Chondrocyte (in vitro differentiated cells): ENCODE measurements around the gene EXOC2. TPM values are rescaled to one million over a fixed set of nuclear protein-coding genes. Genes with fewer than 3 reads are reported as not detected.
"Not testable (repeated sequence)": the region's sequence is repeated elsewhere in the genome, so short reads cannot be mapped to it uniquely, and the experiment has no call there.

Source experiments
- DNase-seq: peaks from one replicate; pipeline ENCODE4 v3.0.0; 2021; ENCODE audit warnings: mixed read lengths, low spot score
- H3K27ac Mint-ChIP-seq: one replicate; pipeline ENCODE4 v1.8.0; 2021; ENCODE audit warnings: mild to moderate bottlenecking, moderate library complexity, mixed read lengths; ENCODE audit not compliant: unreplicated experiment
- H3K27me3 Mint-ChIP-seq: 2 replicates; pipeline ENCODE4 v1.8.0; 2021; ENCODE audit warnings: low read depth, mixed read lengths
- H3K36me3 Mint-ChIP-seq: 2 replicates; pipeline ENCODE4 v1.8.0; 2021; ENCODE audit warnings: low read depth, mixed read lengths
- H3K4me1 Mint-ChIP-seq: 2 replicates; pipeline ENCODE4 v1.8.0; 2021; ENCODE audit warnings: low read depth, mild to moderate bottlenecking, mixed read lengths
- H3K4me3 Mint-ChIP-seq: one replicate; pipeline ENCODE4 v1.8.0; 2021; ENCODE audit warnings: mild to moderate bottlenecking, moderate library complexity, mixed read lengths; ENCODE audit not compliant: unreplicated experiment
- H3K9me3 Mint-ChIP-seq: 2 replicates; pipeline ENCODE4 v1.8.0; 2021; ENCODE audit warnings: low read depth, mixed read lengths
- total RNA-seq: library from RNA; stranded (reverse); gene quantifications from 3 replicates; pipeline ENCODE4 v1.2.1, GENCODE V29; 2021
- TF ChIP-seq, protein P1 (sequence below): fragments of 200-600 bp; sonication (generic); IDR thresholded peaks from 2 replicates; pipeline ENCODE4 v1.5.0; 2021; ENCODE audit warnings: antibody characterized with exemption, mild to moderate bottlenecking, moderate library complexity

The EXOC2 gene
- total RNA-seq, 1 donor from 2014 or later = 27.5 TPM

DNA sequence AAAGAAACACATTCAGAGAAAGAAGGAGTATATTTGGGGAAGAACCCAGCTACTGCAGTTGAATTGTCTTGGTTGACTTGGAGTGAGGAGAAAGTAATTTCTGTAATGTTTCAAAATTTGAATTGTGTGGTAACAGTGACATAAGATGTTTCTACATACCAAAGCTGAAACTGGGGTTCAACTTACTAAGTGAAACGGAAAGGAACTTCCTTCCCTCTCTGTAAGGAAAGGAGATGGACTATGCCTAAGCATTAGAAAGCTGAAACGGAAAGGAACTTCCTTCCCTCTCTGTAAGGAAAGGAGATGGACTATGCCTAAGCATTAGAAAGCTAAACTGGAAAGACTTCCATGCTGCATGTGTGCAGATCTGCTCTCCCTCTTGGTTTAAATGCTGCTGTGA, 82.1 kb downstream of the EXOC2 start:
- Mint-ChIP-seq H3K36me3 (peaks cover 28% of the 10 kb centered on the region), H3K4me3 (no peak overlapping the region), H3K9me3 (no peaks in the 10 kb centered on the region), H3K27me3 (no peaks in the 10 kb centered on the region), H3K4me1 (peaks cover 13% of the 10 kb centered on the region), H3K27ac (no peak overlapping the region)
- DNase-seq = no peak
- TF ChIP-seq, protein P1, sequence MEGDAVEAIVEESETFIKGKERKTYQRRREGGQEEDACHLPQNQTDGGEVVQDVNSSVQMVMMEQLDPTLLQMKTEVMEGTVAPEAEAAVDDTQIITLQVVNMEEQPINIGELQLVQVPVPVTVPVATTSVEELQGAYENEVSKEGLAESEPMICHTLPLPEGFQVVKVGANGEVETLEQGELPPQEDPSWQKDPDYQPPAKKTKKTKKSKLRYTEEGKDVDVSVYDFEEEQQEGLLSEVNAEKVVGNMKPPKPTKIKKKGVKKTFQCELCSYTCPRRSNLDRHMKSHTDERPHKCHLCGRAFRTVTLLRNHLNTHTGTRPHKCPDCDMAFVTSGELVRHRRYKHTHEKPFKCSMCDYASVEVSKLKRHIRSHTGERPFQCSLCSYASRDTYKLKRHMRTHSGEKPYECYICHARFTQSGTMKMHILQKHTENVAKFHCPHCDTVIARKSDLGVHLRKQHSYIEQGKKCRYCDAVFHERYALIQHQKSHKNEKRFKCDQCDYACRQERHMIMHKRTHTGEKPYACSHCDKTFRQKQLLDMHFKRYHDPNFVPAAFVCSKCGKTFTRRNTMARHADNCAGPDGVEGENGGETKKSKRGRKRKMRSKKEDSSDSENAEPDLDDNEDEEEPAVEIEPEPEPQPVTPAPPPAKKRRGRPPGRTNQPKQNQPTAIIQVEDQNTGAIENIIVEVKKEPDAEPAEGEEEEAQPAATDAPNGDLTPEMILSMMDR = no peak

- TF ChIP-seq, protein P1 = no peak
Measured at GRCh38 chr6:609905-610304, 83.0 kb downstream of the EXOC2 start.

GRCh38 chr6:606829-607379, 86.0 kb downstream of the EXOC2 start:
- DNase-seq = no peak
- TF ChIP-seq, protein P1 = no peak
- H3K27ac Mint-ChIP-seq = no peak overlapping the region
- H3K27me3 Mint-ChIP-seq = no peaks in the 10 kb centered on the region
- peaks cover 11% of the 10 kb centered on the region for H3K4me1 Mint-ChIP-seq
- H3K4me3 Mint-ChIP-seq = no peak overlapping the region
- H3K36me3 Mint-ChIP-seq = peaks cover 31% of the 10 kb centered on the region
- H3K9me3 Mint-ChIP-seq = no peaks in the 10 kb centered on the region

More at GRCh38 chr6:609905-610304, 83.0 kb downstream of the EXOC2 start:
- Mint-ChIP-seq H3K4me3 (no peak overlapping the region), H3K27ac (no peak overlapping the region), H3K36me3 (peaks cover 28% of the 10 kb centered on the region), H3K27me3 (no peaks in the 10 kb centered on the region), H3K9me3 (no peaks in the 10 kb centered on the region), H3K4me1 (peaks cover 13% of the 10 kb centered on the region)
- DNase-seq = no peak

- H3K27ac Mint-ChIP-seq = not testable (repeated sequence)
- H3K36me3 Mint-ChIP-seq = peaks cover 31% of the 10 kb centered on the region
Measured at GRCh38 chr6:605895-606294, 87.0 kb downstream of the EXOC2 start.

GRCh38 chr6:604579-604978, 88.4 kb downstream of the EXOC2 start:
- DNase-seq = peak; percentile 88
- Mint-ChIP-seq H3K9me3 (no peaks in the 10 kb centered on the region), H3K36me3 (peaks cover 27% of the 10 kb centered on the region), H3K27ac (no peak overlapping the region), H3K4me1 (no peaks in the 10 kb centered on the region), H3K27me3 (no peaks in the 10 kb centered on the region), H3K4me3 (no peak overlapping the region)
- TF ChIP-seq, protein P1 = no peak

More at GRCh38 chr6:605895-606294, 87.0 kb downstream of the EXOC2 start:
- H3K4me3 Mint-ChIP-seq, DNase-seq, H3K9me3 Mint-ChIP-seq, H3K27me3 Mint-ChIP-seq, H3K4me1 Mint-ChIP-seq: not testable (repeated sequence)

GRCh38 chr6:603265-603664, 89.7 kb downstream of the EXOC2 start:
- H3K27me3 Mint-ChIP-seq = no peaks in the 10 kb centered on the region
- no peak for DNase-seq
- H3K9me3 Mint-ChIP-seq = no peaks in the 10 kb centered on the region
- H3K4me1 Mint-ChIP-seq = peaks cover 3% of the 10 kb centered on the region
- no peak overlapping the region for H3K27ac Mint-ChIP-seq
- H3K36me3 Mint-ChIP-seq = peaks cover 24% of the 10 kb centered on the region
- TF ChIP-seq, protein P1 = no peak
- no peak overlapping the region for H3K4me3 Mint-ChIP-seq
